NCI-H2171 treated with DMSO at 0.1 percent for 48 hours (cell line): Measurements from ENCODE around the gene TTLL8.

Experiments
- DNase-seq: peaks from one replicate; lab custom pipeline; 2025; lab: John Stamatoyannopoulos, UW

The TTLL8 gene

GRCh38 chr22:50082961-50083461 lies 24.9 kb upstream of the TTLL8 start:
- DNase-seq: no peak

- DNase-seq: no peak
These were observed 24.2 kb upstream of the TTLL8 start for GRCh38 chr22:50082197-50082715.

GRCh38 chr22:50081426-50082196 lies 23.5 kb upstream of the TTLL8 start:
- DNase-seq: no peak

- DNase-seq: no peak
These were observed 22.0 kb upstream of the TTLL8 start for GRCh38 chr22:50080077-50080465.

- DNase-seq: no peak
These were observed 20.7 kb upstream of the TTLL8 start for GRCh38 chr22:50078761-50079160.

GRCh38 chr22:50078246-50078645 lies 20.1 kb upstream of the TTLL8 start:
- no peak for DNase-seq

GRCh38 chr22:50076646-50077535 lies 18.8 kb upstream of the TTLL8 start:
- DNase-seq: no peak

GRCh38 chr22:50074551-50075530 lies 16.7 kb upstream of the TTLL8 start:
- DNase-seq: no peak

- DNase-seq: no peak
These were observed 16.0 kb upstream of the TTLL8 start for GRCh38 chr22:50074056-50074455.

GRCh38 chr22:50072714-50073538 lies 14.8 kb upstream of the TTLL8 start:
- DNase-seq: no peak

GRCh38 chr22:50072167-50072555 lies 14.1 kb upstream of the TTLL8 start:
- DNase-seq: no peak

- DNase-seq: no peak
These were observed 13.5 kb upstream of the TTLL8 start for GRCh38 chr22:50071432-50072166.

GRCh38 chr22:50070366-50070765 lies 12.3 kb upstream of the TTLL8 start:
- DNase-seq: no peak

- DNase-seq: no peak
These were observed 10.0 kb upstream of the TTLL8 start for GRCh38 chr22:50068096-50068495.

- DNase-seq: no peak
These were observed 9.1 kb upstream of the TTLL8 start for GRCh38 chr22:50067244-50067643.

- no peak for DNase-seq
These were observed 6.4 kb upstream of the TTLL8 start for GRCh38 chr22:50064453-50064852.

GRCh38 chr22:50063589-50064393 lies 5.7 kb upstream of the TTLL8 start:
- no peak for DNase-seq

- no peak for DNase-seq
These were observed 4.5 kb upstream of the TTLL8 start for GRCh38 chr22:50062509-50063135.
